ENCODE results near the gene PPP2R2D.

DNA sequence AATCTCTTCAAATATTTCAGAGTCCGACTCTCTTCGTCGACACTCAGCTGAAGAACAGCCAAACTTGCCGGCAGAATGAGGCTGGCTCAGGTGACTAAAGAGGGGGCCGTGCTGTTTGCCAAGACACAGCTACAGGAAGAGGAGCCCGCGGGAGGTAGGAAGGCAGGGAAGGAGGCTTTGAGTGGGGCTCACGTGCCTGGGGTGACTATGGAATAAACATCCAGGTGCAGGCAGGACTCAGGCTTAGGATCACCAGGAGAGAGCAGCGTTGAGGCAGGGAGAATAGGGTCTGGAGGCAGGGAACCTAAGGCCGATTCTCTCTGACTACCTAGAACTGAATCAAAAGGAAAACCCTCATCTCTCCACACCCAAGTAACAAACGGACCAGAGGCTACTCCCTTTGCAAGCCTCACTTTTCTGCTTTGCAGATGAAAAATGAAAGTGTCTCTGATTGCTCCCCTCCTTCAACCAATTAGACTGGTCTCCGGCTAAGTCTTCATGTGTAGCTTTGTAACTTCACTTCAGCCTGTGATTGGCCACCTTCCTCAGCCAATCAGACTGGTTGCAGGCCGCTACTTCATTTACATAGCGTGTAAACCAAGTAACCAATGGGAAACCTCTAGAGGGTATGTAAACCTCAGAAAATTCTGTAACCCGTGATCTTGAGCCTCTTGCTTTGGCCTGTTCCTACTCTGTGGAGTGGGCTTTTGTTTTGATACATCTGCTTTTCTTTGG lies 100.6 kb downstream of the PPP2R2D start:
- TF ChIP-seq, protein P1, sequence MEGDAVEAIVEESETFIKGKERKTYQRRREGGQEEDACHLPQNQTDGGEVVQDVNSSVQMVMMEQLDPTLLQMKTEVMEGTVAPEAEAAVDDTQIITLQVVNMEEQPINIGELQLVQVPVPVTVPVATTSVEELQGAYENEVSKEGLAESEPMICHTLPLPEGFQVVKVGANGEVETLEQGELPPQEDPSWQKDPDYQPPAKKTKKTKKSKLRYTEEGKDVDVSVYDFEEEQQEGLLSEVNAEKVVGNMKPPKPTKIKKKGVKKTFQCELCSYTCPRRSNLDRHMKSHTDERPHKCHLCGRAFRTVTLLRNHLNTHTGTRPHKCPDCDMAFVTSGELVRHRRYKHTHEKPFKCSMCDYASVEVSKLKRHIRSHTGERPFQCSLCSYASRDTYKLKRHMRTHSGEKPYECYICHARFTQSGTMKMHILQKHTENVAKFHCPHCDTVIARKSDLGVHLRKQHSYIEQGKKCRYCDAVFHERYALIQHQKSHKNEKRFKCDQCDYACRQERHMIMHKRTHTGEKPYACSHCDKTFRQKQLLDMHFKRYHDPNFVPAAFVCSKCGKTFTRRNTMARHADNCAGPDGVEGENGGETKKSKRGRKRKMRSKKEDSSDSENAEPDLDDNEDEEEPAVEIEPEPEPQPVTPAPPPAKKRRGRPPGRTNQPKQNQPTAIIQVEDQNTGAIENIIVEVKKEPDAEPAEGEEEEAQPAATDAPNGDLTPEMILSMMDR (conservative IDR thresholded peaks at IDR 0.05): no peak
- TF ChIP-seq EZH2 (IDR thresholded peaks at IDR 0.05; ENCODE audit: low read depth): no peak

Measured in PC-9 (cell line).